HG03342 (cell line): Measurements from ENCODE around the gene TEX44.

Experiments
- ATAC-seq: cut with Tn5 transposase; IDR thresholded peaks from one replicate; pipeline ENCODE4 v1.9.1; 2021; ENCODE audit warnings: mild to moderate bottlenecking, moderate library complexity; ENCODE audit not compliant: unreplicated experiment

TEX44 gene

DNA sequence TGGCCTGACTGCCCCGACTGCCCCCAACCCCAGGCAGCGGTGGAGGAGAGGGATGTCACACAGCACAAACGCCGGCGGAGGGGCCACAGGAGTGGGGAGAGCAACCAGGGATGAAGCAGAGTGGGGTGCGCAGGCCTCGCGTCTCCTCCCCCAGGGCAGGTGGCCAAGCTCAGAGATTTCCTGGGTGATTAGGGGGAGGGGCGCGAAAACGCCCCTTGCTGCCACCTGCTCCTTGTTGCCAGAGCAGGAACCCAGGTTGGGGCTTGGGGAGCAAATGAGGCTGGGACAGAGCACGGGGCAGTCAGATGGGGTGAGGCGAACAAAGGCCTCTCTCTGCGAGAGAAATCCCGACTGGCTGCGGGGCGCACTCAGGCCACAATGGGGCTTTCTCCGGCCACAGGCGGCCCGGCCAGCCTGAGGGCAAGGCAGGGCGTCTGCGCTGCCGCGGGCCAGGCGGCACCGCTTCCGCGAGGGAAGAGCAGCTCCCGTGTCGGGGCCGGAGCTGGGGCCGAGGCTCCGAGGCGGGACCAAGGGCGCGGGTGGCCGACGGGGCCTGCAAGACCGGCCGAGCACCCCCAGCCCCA, 11.5 kb downstream of the TEX44 start:
- peak; percentile 34 for ATAC-seq

DNA sequence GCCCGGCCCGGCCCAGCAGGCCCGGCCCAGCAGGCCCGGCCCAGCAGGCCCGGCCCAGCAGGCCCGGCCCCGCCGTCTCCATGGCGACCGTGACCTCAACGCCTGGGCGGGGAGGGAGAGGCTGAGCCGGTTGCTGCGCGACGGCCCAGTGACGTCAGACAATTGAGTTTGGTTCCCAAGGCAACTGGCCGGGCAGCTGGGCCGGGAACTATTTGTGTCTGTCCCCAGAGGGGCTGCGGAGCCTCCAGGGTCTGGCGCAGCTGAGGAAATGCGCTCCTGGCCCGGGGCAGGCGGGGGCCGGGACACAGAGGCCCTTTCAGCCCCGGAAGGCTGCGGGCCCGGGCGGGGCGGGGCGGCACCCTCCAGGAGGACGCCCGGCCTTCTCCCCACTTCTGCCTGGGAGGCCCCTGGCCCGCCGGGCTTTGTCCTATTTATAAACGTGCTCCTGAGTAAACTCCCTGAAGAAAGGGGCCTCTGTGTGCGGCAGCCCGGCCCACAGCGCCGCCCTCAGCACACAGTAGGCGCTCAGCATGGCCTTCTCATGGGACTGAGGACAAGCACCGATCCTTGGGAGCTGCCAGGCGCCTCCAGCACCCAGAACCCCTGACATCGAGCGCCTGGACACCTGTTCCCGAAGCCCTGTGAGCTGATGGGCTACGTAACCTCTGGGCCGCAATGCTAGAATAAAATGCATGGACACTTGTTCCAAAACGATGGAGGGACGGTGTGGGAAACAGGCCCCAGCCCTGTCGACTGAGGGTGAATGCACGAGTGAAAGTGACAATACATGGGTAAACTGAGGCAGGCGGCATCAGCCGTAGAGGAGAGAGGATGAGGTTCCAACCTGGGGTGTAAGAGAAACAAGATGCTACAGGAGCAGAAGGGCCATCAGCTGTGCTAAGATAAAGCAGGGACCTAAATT, 12.3 kb downstream of the TEX44 start:
- peak; percentile 86 for ATAC-seq

DNA sequence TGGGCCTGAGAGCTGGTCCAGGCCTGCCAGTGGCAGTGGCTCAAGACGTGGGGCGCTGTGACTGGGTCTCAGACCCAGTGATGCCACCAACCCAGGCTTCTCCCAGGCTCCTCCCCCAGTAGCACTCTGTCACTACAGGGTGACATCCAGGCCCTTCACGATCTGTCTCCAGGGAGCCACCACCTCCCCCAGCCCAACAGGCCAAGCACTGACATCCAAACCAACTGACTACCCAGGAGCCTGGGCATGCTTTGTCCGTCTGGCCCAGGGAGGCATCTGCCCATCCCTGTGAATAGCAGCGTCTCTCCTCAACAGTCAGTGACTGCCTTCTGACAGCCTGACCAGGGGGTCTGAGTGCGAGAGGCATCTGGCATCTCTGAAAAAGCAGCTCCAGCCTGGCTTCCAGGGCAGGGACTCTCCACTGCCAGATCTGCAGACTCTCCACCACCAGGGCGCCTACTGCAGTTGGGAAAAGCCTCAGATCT, 13.0 kb downstream of the TEX44 start:
- ATAC-seq = no peak

DNA sequence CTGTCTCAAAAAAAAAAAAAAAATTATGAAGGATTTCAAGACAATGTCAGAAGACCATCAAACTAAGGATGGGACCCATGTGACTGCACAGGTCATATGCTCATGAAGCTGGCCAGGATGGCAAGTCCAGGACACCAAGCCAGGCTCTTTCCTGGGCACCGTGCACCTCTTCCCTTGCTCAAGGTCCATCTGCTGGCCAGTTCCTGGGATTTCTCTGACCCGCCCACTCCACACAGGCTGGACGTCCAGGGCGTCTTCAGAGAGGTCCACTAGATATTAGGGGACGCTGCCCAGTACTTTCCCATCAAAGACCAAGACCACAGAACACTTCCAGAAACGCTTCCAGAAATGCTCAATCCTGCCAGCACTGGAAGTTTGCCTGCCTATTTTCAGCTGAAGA, 14.3 kb downstream of the TEX44 start:
- ATAC-seq = no peak

DNA sequence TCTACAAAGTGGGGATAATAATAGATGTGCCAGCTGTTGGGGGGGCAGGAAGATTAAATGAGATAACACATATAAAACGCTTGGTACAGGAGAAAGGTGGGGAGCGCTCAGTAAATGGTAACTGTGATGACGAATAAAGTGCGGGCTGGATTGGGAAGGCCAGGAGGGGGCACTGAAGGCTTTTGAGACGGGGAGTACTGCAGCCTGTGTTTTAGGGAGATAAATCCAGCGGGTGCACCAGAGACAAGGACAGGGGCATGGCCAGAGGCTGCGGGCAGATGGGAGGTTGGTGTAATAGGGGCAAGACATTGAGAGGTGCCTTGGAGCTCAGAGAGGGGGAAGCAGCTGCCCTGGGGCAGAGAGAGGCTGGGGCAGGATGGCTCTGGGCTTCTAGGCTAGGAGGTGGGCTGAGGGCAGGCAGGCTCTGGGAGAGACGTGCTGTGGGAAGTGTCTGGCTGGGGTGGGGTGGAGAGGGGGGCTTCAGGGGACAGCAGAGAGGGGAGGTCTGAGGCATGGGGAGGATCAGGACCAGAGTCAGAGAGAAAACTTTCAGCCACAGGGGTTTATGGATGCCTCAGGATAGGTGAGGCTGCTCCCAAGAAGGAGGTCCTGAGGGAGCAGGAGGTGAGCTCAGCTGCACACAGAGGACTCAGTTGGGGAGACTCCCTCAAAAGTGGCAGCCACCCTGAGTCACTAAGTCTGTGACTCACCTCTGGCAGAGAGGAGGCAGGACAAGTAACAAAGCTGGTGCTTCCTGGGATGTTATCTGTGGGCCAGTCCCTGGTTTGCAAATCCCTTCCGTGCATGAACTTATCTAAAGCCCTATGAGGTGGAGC, 18.8 kb downstream of the TEX44 start:
- ATAC-seq = no peak

DNA sequence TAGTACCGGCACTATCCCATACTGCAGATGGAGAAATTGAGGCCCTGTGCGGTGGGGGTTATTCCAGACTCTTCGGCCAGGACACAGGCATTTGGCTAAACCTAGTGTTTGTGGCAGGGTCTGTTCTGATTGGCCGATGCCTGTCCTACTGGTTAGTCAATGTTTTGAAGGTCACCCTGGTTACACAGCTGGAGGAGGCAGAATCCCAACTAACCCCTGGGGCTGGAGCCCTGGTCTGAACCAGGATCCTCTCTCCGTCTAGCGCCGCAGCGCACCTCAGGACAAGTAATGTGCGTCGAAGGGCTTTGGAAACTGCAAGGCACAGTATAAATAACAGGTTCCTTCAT, 19.4 kb downstream of the TEX44 start:
- peak; percentile 0 for ATAC-seq

DNA sequence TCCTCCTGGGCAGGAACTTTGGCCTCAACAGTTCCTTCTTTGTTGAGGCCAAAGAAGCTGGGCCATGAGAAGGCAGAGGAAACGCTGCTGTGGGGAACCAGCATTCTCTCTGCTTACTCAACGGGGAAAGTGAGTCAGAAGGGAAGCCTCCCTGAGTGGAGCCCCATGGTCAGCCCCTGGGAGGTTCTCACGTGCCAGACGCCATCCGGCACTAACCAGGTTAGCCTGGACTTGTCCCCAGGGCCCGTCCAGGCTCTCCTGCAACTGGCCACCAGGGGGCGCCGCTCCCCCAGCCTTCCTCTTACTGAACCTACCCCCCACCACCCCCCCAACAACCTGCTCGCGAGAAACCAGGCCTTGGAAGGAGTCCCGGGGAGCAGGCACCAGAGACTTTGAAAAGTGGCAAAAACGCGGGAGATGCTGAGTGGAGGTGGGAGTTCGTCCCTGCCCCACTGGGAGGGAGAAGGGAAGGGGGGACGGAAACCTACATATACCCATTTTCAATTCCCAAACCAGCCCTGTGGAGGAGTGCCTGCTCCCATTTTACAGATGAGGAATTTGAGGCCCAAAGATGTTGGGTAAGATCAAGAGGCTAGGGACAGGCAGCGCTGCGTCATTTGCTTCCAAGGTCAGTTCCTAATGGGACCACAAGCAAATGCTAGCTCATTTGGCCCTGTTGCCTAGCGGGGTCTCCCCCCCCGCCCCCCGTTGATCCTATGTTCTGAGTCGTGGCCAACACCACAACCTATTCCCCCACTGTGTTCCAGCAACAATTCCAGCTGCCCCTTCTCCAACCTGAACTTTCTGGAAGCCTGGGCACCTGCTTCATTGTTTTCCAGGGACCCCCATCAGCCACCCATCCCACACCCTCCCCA, 20.0 kb downstream of the TEX44 start:
- peak; percentile 39 for ATAC-seq

DNA sequence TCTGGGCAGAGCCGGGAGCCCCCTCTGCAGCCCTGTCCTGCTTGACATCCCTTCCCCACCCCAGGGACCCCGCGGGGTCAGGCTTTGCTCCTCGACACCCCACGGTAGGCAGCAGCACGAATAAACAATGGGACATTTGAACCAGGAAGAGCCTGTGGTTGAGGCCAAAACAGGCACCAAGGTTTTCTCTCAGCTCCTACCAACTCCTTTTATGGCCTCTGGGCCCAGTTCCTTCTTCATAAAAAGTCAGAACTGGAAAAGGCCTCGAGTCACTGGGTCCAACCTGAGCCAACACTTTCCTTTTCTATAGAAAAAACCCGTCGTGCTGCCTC, 20.6 kb downstream of the TEX44 start:
- ATAC-seq = no peak

DNA sequence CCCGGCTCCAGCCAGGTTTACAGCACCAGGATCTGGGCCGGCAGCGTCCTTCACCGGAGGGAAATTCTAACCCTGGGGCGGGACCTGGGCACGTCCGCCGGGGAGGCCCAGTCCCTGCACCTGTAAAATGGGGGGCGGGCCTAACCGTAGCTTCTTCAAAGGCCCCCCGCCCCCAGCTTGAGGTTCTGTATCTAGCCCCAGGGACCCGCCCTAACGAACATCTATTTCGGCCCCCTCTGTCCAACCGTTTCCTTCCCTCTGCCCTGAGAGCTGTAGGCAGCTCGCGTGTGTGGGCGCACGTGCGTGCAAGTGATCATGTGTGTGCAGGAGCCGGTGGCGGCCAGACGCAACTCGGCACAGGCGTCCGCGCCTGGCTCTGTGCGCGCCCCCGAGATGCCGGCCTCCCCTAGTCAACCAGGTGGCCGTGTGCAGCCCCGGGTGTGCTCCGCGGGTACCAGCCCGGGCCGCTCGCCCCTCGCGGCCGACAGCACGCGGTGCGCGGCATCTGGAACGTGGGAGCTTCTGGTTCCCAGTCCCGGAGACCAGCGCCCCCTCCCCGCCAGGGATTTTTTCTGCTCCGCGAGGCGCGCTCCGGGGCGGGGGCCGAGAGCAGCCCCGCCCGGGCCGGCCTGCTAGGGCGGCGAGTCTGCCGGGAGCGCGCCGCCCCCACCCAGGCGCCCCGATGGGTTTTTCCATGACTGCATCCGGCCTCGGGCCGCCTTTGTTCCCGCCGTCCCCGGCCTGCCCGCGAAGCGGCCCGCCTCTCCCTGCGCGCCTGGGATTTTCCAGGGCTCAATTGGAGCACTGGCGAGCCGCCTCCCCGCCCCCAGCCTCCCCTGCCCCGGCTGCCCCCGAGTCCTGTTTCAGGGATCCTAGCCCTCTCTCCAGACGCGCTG, 21.2 kb downstream of the TEX44 start:
- peak; percentile 57 for ATAC-seq

DNA sequence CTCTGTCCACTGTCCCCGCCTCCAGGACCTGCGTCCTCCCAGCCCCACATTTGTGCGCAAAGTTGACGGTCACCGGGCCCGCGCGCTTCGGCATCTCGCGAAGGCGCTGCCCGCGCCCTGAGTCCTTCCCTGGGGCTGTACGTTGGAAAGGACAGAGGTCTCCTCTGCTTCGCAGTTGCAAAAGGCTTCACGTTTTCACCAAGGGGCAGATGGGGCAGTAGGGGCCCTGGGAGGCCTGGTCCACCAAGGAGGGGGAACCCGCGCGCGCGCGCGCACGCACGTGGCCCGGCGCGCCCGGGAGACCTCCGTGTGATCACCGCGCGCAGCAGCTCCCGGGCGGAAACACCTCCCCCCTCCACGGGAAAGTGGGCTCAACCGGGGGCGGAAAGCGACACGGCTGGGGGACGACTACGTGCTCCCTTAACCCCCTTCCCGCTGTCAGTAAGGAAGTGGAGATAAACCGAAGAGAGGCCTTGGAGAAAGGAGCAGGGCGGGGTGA, 21.9 kb downstream of the TEX44 start:
- no peak for ATAC-seq

DNA sequence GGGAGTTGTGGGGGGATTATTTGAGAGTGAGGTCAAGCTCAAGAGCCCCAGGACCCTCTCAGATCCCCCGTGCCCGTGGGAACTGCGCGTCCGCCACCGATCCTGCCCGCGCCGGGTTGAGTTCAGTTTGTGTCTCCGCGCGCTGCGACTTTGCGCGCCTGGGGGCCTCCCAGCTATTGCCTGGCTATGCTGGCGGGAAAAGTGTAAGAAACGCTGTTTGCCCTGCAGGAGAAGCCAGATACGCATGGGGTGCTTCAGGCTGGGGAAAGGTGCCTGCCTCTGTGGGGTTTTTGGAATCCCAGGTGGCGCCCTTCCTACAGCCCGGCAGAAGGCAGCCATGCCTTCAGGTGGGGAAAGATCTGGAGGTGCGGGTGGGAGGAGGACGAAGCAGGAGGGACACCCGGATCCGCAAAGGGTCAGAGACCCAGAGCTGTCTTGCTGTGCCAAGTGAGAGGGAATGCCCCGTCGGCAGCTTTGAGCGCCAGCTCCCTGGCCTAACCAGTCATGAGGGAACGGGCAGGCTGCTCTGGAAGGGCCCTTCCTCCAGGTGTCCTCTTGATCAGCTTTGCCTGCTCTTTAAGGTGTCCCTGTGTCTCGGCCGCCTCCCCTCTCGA, 22.5 kb downstream of the TEX44 start:
- no peak for ATAC-seq

DNA sequence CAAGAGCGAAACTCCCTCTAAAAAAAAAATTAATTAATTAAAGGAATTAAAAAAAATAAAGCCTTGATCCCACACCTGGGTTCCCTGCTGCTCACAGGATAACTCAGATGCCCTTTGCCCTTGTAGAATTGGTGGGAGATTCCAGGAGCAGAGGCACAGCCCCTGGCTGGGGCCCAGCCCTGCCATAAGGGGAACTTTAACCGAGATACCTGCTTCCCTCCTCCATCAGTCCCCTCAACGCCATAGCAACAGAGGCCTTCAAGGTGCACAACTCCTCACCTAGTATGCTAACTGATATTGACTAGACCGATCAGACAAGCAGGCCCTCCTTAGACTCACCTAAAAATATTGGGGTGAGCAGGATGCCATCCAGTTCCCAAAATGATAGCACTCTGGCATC, 23.6 kb downstream of the TEX44 start:
- no peak for ATAC-seq

DNA sequence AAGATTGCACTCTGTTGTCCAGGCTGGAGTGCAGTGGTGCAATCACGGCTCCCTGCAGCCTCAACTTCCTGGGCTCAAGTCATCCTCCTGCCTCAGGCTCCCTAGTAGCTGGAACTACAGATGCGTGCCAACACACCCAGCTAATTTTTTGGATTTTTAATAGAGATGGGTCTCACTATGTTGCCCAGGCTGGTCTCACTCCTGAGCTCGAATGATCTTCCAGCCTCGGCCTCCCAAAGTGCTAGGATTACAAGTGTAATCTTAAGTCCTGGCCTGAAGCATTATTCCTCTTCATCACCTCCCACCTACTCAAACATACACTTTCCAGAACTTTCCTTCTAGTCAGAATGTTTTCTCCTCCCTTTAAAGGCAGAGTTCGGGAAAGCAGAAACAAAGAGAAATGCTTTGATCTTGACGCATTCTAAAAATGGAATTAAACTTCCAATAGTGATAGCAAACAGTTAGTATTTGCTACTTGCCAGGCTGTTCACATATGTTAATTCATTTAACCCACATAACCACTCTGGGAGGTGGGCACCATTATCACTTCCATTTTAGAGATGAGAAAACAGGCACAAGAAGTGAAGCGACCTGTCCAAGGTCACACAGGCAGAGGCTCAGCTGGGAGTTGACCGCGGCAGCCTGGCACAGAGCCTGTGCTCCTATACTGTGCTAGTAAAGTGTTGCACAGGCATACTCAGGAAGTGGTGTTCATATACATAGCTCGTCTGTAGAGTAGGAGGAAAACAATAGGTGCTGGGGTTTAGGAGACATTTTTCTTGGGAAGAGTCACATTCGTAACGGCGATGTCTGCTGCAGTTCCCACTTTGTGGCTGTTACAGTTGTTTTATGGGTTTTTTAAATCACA, 24.6 kb downstream of the TEX44 start:
- no peak for ATAC-seq

DNA sequence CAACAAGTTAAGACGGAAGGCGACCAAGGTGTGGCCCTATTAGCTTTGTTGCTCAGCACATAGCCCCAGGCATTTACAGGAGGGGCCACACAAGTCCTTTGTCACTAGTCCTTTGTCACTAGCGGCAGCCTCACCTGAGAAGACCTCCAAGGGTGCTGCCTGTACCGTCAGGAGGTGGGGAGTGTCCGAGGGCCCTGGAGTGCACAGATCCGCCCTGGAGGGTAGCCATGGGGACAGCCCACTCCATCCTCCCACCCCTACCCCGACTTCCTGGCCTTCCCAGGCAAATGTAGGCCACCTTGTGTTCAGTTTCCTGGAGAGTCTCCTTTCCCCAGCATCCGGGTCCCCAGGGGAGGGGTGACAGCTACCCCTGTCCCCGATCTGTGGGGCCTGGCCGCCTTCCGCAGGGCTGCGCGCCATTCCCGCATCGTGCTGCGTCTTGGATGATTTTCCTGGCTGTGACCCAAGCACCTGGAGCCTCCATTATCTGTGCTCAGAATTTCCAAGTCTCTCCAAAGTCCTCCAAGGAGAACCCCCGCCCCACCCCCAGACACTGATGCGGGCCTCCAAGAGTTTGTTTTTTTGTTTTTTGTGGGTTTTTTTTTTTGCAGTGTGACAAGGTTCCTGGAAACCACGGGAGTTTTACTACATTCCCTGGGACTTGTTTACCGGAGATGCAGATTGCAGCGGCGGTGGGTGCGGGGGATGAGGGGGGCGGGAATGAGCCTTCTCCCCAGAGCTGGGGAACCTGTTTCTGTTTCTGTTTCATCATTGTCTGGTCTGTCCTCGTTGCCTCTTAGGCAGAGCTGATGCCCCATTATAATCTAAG, 28.6 kb downstream of the TEX44 start:
- no peak for ATAC-seq

DNA sequence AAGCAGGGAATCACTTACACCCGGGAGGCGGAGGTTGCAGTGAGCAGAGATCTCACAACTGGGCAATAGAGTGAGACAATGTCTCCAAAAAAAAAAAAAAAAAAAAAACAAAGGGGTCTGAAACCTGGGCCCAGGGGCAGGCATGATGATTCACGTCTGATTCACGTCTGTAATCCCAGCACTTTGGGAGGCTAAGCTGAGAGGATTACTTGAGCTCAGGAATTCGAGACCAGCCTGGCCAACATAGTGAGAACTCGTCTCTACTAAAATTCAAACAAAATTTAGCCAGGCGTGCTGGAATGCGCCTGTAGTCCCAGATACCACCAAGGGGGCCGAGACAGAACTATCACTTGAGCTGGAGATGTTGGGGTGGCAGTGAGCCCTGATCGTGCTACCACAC, 30.3 kb downstream of the TEX44 start:
- no peak for ATAC-seq

DNA sequence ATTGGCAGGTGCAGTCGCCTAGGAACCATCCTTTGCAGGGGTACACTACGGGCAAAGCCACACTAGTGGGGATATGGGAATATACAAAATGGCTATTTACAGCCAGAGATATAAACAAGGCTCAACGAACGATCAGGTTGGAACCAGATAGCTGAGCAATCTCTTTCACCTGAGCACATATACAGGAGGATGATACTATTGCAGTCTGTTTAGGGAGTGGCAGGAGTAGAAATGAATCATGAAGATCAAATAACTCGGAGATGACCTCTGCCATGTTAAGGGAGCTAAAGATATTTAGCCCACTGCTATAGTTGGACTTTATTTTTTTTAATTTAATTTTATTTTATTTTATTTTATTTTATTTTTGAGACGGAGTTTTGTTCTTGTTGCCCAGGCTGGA, 33.8 kb downstream of the TEX44 start:
- no peak for ATAC-seq

DNA sequence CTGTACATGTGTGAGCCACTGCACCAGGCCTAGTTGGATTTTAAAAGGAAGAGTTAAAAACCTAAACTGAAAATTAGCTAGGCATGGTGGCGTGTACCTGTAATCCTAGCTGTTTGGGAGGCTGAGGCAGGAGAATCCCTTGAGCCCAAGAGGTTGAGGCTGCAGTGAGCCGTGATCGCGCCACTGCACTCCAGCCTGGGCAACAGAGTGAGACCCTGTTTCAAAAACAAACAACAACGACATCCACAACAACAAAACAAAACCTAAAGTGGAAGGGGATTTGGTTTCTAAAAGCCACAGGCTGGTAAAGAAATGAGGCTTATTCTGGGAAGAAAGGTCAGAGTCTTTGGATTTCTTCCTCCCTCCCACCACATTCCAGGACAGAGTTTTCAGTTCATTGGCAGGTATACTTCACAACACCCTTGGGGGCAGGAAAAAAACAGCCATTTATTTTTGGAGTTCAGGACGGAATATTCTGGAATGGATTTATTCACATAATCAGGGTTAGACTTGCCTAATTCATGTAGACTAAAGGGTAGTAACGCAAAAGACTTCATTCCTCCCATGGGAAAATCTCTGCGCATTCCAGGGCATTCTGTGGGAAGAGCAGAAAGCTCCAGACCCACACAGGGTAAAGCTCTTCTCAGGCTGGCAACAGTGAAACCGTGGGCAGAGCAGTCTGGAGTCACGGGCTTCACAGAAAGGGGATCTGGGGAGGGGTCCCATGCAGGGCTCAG, 34.9 kb downstream of the TEX44 start:
- no peak for ATAC-seq
